ENCODE data around the gene RMI1.
A peak's percentile ranks its signal among the peaks of the same experiment; 100 is the strongest.

DNA sequence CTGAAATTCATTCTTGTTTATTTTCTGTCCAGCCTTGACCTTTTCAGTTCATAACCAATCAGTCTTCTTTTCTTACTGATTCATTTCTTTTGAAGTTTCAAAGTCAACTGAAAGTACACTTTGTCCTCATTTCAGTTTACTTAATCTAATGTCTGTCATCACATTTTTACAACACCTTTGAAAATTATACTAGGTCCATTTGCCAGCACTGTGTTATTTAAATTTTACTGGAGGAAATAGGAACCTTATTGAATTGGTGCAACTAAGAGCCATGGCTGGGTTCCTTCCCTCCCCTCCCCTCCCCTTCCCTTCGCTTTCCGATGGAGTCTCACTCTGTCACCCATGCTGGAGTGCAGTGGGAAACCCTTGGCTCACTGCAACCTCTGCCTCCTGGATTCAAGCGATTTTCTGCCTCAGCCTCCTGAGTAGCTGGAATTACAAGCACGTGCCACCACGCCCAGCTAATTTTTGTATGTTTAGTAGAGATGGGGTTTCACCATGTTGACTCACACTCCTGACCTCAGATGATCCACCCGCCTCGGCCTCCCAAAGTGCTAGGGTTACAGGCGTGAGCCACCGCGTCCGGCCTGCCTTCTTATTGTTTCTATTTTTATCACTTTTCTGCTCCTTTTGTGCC lies 6.3 kb downstream of the RMI1 start:
- no peak for TF ChIP-seq EP300 (IDR thresholded peaks at IDR 0.05)
- peak in 1 of 2 donors; percentile 57 for TF ChIP-seq POLR2AphosphoS5 (IDR thresholded peaks at IDR 0.05)
